Inflammatory macrophage treated with lipopolysaccharide for 4 hours (primary cell): ENCODE results near the gene WWTR1.

Experiments used
- DNase-seq: peaks from one replicate; pipeline ENCODE4 v3.0.0-alpha.2; 2020

WWTR1 gene

DNA sequence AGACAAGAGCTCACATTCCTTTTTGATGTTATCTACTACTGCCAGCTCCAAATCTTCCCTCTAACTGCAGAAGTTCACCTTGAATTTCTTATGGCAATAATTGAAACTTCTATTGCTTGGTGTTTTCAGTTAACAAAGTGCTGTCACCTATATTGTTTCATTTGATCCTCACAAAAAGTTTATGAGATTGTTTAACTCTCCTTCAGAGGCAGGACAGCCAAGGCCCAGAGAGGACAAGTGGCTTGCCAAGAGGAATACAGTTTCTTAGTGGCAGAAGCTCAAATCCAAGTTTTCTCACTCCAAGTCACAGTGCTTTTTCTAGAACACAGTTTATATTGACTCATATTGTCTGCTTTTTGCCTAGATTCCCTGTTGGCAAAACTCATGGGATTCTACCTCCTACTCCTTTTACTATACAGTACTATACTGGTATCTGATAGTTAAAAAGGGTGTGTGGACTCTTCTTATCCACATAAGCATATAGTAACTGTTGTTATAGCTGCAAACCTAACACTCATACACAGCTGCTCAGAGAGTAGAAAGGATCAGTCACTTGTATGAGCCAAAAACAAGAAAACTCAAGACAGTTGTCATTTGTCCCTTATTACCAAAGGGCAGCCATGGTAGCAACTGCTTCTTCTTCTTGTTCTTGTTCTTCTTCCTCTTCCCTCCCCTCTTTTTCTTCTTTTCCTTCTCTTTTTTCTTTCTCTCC lies 167.4 kb downstream of the WWTR1 start:
- no peak for DNase-seq

GRCh38 chr3:149489060-149489690 lies 168.7 kb downstream of the WWTR1 start:
- peak; percentile 6 for DNase-seq

GRCh38 chr3:149487598-149488197 lies 170.1 kb downstream of the WWTR1 start:
- peak; percentile 33 for DNase-seq

- DNase-seq, result no peak
Observed at GRCh38 chr3:149486726-149487125, 171.1 kb downstream of the WWTR1 start.

DNA sequence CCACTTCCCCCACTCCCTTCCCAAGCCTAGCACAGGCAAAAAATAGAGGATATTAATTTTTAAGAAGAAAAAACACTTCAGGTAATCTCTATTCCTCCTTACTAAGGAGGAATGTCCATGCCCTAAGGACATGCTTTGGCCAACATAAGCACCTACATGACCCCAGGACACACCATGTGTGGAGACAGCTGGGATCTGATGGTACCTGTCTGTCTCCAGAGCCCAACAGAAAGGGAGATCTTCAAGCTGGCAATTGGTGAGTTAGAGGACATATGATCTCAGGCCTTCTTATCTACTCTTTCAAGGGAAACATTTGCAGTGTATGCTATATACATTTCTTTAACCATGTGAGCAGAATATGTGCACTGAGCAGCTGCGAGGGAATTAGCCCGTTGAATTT lies 176.3 kb downstream of the WWTR1 start:
- DNase-seq, result no peak

DNA sequence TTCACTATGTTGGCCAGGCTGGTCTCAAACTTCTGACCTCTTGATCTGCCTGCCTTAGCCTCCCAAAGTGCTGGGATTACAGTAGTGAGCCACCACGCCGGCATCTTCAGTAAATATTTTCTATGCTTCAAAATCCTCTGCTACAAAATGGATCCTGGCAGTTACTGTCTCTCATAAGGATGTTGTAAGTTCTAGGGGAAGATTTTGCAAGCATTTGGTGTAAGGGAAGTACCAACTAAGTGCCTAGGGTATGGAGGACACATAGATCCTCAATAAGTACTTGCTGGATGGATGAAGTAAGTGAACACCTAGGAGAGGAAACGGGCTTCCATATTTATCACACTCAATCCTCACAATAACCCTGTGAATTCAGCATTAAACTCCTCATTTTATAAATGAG lies 176.8 kb downstream of the WWTR1 start:
- peak; percentile 51 for DNase-seq

- peak; percentile 69 for DNase-seq
Observed at GRCh38 chr3:149480326-149481017, 177.4 kb downstream of the WWTR1 start.

DNA sequence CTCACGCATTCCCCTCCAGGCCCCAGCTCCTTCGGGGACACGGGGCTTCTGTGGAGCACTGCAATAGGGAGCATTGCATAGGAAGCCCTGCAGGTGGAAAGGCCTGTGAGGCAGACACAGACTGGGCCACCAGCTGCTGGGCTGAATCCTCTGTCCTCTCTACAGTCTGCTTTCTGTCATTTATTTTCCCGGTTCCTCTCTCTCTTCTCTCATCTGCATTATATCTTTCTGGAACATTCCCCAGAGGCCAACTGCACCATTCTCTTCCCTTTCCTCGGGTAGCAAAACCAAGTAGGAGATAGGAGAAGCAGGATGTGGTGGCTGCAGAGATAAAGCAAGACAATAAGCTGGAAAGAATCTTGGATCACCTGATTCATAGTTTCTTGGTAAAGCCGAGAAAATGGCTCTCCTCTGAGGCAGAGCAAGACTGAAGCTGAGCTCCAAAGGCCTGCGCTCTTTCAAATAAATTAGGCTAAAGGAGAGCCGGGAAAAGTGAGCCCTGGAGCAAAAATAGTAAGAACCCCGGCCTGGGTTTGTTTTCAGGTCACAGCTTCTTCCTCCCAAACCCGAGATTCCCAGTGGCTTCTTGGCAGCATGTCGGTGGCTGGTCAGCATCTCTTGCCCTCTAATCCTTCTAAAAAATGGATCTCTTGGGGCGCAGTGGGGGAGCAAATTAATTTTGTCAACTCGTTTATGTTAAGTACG lies 178.1 kb downstream of the WWTR1 start:
- no peak for DNase-seq

- DNase-seq, result peak; percentile 74
Observed at GRCh38 chr3:149476225-149476624, 181.6 kb downstream of the WWTR1 start.

GRCh38 chr3:149475451-149476060 lies 182.3 kb downstream of the WWTR1 start:
- DNase-seq, result no peak

DNA sequence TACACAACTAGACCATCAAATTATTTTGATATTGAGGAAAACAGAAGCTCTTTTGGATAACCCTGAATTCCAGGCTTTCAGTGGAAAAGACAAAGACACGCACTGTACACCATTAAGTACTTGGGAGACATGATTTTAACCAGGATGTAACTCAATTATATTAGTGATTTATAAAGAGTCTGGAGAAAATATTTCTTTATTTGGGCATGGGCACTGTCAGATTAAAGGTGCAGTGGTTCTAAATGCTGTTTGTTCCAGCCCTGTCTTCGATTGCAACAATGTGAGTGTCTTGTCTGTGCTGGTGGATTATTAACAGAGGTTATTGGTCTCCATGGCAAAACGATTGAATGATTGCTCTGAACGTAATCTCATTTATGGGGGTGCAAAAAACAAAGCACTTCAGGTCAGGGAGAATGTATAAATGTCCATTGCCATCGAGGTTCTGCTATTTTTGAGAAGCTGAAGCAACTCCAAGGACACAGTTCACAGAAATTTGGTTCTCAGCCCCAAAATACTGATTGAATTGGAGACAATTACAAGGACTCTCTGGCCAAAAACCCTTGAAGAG lies 183.5 kb downstream of the WWTR1 start, which contains the start of gene TM4SF4:
Gene TM4SF4 (plus strand): TSS at position 448 of the 568 bp plus-strand sequence. CDS start 181 bp downstream, outside the sequence.
- no peak for DNase-seq

- peak; percentile 82 for DNase-seq
Observed at GRCh38 chr3:149473357-149474249, 184.2 kb downstream of the WWTR1 start.

DNA sequence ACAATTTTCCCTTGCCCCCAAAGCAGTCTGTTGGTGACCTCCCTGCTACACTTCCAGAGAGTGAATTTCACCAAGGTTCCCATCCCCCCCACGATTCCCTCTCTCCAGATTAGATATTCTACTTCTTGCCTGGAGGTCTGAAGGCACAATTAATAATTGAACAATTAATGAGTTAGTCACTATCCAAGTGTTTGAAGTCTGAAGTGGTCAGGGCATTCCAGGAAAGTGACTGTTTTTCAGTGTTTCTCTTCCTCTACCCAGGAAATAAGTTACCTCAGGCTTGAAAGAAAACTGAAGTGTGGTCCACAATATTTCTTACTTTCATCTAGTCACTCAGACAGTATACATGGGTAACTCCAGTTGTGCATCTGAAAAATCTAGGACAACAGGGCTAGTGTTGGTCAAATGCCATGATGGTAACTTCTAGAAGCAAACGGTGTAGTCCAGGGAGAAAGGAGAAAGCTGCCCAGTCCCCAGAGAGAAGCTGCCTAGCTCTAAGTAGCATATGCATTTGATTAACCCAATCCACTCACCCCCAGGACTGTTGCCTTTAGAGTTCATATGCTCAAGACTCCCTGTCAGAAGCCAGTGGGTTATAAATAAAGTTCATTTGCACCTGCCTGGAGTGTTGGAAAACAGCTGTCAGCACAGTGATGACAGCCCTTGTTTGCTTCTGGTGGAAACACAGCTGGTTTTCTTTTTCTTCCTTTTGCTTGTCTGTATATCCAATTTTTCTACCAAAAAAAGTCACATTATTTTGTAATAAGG lies 185.6 kb downstream of the WWTR1 start:
- DNase-seq, result no peak

DNA sequence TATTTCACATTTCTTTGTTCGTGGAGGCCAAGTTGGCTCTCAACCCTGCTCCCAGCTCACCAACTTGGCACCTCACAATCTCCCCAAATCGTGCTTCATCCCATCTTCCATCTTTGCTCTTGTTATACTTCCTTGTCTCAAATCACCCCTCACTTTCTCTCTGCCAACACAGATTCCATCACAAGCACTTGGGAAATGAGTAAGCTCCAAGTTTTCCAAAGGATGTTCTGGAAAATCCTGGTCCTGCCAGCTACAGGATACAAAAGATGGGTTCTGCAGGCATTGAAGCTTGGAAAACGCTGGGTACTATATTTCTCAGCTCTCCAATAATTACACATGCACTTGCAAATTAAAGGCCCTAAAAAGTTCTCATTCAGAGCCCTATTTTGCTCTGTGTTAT lies 187.4 kb downstream of the WWTR1 start:
- DNase-seq, result no peak

GRCh38 chr3:149468504-149469212 lies 189.2 kb downstream of the WWTR1 start:
- DNase-seq, result no peak
